ENCODE measurements around the gene PCDHGC3. TPM values are rescaled to one million over a fixed set of nuclear protein-coding genes. Genes with fewer than 3 reads are reported as not detected.
A peak's percentile ranks its signal among the peaks of the same experiment; 100 is the strongest.

The PCDHGC3 gene
- total RNA-seq, 1 donor from 2014 or later = 14.7 TPM

DNA sequence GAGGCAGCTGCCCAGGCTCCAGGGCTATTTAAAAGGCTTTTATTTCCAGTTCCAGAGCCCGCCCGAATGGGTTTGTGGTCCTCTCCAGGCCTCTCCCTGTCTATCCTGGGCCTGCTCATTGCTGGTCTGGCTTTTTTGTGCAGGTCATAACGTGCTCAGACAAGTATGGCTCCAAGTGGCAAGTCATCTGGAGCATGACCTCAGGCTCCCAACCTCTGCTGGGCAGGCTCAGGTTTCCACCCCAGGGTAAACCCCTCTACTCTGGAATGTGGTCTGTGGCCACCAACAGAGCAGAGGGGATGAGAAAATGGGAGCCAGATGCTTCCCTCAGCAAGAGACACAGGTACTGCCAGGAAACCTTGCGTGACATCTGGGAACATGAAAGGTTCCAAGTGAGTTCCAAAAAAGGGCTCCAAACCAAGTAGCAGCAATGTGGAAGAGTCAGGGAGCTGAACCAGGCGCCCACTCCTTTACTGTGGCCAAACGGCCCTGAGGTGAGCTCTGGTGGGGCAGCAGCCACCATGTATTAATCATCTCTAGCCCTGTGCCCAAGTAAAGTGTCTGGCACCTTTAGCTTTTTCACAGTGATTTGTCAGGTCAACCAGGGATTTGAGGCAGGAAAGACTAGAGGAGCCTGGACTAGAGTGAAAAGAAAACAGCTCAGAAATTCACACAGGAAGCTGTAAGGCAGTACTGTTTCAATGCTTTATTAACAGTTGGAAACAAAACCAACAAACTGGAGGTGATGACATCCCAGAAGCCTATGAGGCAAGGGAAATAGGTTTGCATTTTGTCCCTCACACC is 38.8 kb downstream of the PCDHGC3 start:
- Histone ChIP-seq H3K4me1 (peaks cover 34% of the 10 kb centered on the region), H3K36me3 (no peaks in the 10 kb centered on the region), H2AFZ (replicated peaks) (no peak overlapping the region), H3F3A (ENCODE audit: low read depth) (peaks cover 48% of the 10 kb centered on the region), H3K4me3 (peak overlapping the region; percentile 44), H3K9me3 (ENCODE audit: low read depth) (no peaks in the 10 kb centered on the region), H3K79me2 (ENCODE audit: low read depth) (no peaks in the 10 kb centered on the region), H3K27ac (peak overlapping the region; percentile 74), H3K9ac (no peak overlapping the region), H4K20me1 (ENCODE audit: low read depth) (no peaks in the 10 kb centered on the region), H3K4me2 (peak overlapping the region; percentile 92), H3K27me3 (no peaks in the 10 kb centered on the region)
- peaks cover 15% of the 10 kb centered on the region for H3K27me3 Mint-ChIP-seq (ENCODE audit: insufficient read depth, low read depth)
- peak overlapping the region; percentile 83 for H3K4me3 Mint-ChIP-seq
- TF ChIP-seq EZH2phosphoT487 (IDR thresholded peaks at IDR 0.05) = no peak
- TF ChIP-seq, protein P1, sequence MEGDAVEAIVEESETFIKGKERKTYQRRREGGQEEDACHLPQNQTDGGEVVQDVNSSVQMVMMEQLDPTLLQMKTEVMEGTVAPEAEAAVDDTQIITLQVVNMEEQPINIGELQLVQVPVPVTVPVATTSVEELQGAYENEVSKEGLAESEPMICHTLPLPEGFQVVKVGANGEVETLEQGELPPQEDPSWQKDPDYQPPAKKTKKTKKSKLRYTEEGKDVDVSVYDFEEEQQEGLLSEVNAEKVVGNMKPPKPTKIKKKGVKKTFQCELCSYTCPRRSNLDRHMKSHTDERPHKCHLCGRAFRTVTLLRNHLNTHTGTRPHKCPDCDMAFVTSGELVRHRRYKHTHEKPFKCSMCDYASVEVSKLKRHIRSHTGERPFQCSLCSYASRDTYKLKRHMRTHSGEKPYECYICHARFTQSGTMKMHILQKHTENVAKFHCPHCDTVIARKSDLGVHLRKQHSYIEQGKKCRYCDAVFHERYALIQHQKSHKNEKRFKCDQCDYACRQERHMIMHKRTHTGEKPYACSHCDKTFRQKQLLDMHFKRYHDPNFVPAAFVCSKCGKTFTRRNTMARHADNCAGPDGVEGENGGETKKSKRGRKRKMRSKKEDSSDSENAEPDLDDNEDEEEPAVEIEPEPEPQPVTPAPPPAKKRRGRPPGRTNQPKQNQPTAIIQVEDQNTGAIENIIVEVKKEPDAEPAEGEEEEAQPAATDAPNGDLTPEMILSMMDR (IDR thresholded peaks at IDR 0.05) = no peak
- TF ChIP-seq EZH2 (IDR thresholded peaks at IDR 0.05) = no peak
- H3K27ac Mint-ChIP-seq = peak overlapping the region; percentile 98
- DNase-seq (ENCODE audit: low spot score) = peak; percentile 75
- H3K36me3 Mint-ChIP-seq = peaks cover 44% of the 10 kb centered on the region
- peaks cover 77% of the 10 kb centered on the region for H3K4me1 Mint-ChIP-seq
- no peaks in the 10 kb centered on the region for H3K9me3 Mint-ChIP-seq

DNA sequence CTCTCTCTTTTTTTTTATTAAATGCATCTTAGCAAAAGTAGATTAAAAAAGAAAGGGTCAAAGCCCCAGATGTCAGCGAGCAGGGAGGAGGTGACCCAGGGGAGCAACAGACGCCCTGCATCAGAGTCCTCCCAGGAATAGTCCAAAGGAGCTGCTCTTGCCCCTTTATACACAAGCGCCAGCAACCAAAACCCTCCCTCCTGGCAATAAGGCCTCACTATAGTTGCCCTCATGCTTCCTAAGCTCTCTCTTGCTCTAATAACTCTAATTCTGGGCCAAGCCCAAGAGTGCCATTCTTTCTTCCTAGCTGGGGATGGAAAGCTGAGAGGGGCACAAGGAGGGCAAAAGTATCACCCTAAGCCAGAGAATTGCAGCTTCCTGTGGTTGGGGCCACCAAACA is 39.4 kb downstream of the PCDHGC3 start:
- no peak for TF ChIP-seq EZH2 (IDR thresholded peaks at IDR 0.05)
- TF ChIP-seq, protein P1 (IDR thresholded peaks at IDR 0.05) = no peak
- no peak for TF ChIP-seq EZH2phosphoT487 (IDR thresholded peaks at IDR 0.05)
- Histone ChIP-seq H3K9me3 (ENCODE audit: low read depth) (no peaks in the 10 kb centered on the region), H3K79me2 (ENCODE audit: low read depth) (no peaks in the 10 kb centered on the region), H3K4me1 (peaks cover 31% of the 10 kb centered on the region), H3K27ac (peak overlapping the region; percentile 74), H3K4me2 (peak overlapping the region; percentile 92), H2AFZ (replicated peaks) (no peak overlapping the region), H3F3A (ENCODE audit: low read depth) (peaks cover 46% of the 10 kb centered on the region), H3K36me3 (no peaks in the 10 kb centered on the region), H3K4me3 (no peak overlapping the region), H3K27me3 (no peaks in the 10 kb centered on the region), H4K20me1 (ENCODE audit: low read depth) (no peaks in the 10 kb centered on the region), H3K9ac (no peak overlapping the region)
- peak overlapping the region; percentile 98 for H3K27ac Mint-ChIP-seq
- H3K36me3 Mint-ChIP-seq = peaks cover 50% of the 10 kb centered on the region
- H3K9me3 Mint-ChIP-seq = no peaks in the 10 kb centered on the region
- H3K27me3 Mint-ChIP-seq (ENCODE audit: insufficient read depth, low read depth) = peaks cover 15% of the 10 kb centered on the region
- H3K4me1 Mint-ChIP-seq = peaks cover 77% of the 10 kb centered on the region
- peak overlapping the region; percentile 75 for H3K4me3 Mint-ChIP-seq
- no peak for DNase-seq (ENCODE audit: low spot score)

DNA sequence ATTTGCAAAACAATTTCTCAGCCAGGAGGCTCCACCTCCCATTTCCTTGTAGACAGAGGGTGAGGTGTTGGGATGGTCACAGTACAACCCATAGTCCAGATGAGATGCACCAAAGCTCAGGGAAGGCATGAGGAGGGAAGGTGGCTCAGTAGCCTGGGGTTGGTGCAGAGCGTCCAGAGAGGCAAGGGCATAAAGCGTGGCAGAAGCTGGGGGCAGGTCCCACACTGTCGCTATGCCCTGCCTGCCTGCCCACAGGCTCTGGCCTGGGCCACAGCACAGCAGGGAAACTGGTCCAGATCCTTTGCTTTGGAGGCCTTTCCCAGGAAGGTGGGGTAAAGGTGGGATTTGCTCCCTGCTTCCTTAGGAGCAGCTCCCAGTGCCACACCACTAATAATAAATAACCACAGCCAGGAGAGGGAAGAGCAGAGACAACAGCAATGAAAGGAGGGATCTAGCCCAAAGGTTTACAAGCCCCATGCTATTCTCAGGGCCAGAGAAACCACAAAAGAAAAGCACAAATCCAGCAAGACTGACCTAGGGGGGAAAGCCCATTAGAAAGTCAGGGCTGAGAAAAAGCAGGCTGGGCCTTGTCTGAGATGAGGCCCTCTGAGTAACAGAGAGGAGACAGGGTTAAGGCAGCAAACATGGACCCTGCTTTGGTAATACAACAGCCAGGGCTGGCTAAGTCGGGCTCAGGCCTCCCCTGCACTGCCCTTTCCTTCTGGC is 40.3 kb downstream of the PCDHGC3 start:
- H4K20me1 ChIP-seq (ENCODE audit: low read depth) = no peaks in the 10 kb centered on the region
- H3K4me1 Mint-ChIP-seq = peaks cover 80% of the 10 kb centered on the region
- H3K4me3 ChIP-seq = no peak overlapping the region
- H3K27me3 Mint-ChIP-seq (ENCODE audit: insufficient read depth, low read depth) = peaks cover 10% of the 10 kb centered on the region
- no peaks in the 10 kb centered on the region for H3K79me2 ChIP-seq (ENCODE audit: low read depth)
- no peak for DNase-seq (ENCODE audit: low spot score)
- peaks cover 48% of the 10 kb centered on the region for H3F3A ChIP-seq (ENCODE audit: low read depth)
- H3K27ac ChIP-seq = peak overlapping the region; percentile 53
- peaks cover 34% of the 10 kb centered on the region for H3K4me1 ChIP-seq
- peak overlapping the region; percentile 21 for H3K4me3 Mint-ChIP-seq
- H3K9ac ChIP-seq = no peak overlapping the region
- H3K36me3 ChIP-seq = no peaks in the 10 kb centered on the region
- peaks cover 50% of the 10 kb centered on the region for H3K36me3 Mint-ChIP-seq
- TF ChIP-seq EZH2 (IDR thresholded peaks at IDR 0.05) = no peak
- TF ChIP-seq, protein P1 (IDR thresholded peaks at IDR 0.05) = no peak
- no peak for TF ChIP-seq EZH2phosphoT487 (IDR thresholded peaks at IDR 0.05)
- no peak overlapping the region for H2AFZ ChIP-seq (replicated peaks)
- H3K27me3 ChIP-seq = no peaks in the 10 kb centered on the region
- H3K9me3 ChIP-seq (ENCODE audit: low read depth) = no peaks in the 10 kb centered on the region
- H3K9me3 Mint-ChIP-seq = no peaks in the 10 kb centered on the region
- H3K27ac Mint-ChIP-seq = peak overlapping the region; percentile 98
- H3K4me2 ChIP-seq = no peak overlapping the region

Measured in neural progenitor cell (in vitro differentiated cells).